RWPE2 (cell line): ENCODE measurements around the gene HRK.

Experiments
- ATAC-seq: fragments of 200-7000 bp; cut with Tn5 transposase; 3 replicates; pipeline ENCODE4 v1.9.1; 2021; ENCODE audit warnings: low read depth
- DNase-seq: peaks from one replicate; pipeline ENCODE4 v3.0.0-alpha.2; 2020; ENCODE audit warnings: low spot score
- H3K27ac ChIP-seq: fragments of 450-650 bp; 2 replicates; pipeline ENCODE4 v1.5.1; 2017; ENCODE audit warnings: mild to moderate bottlenecking; ENCODE audit not compliant: poor library complexity, severe bottlenecking
- H3K27me3 ChIP-seq: fragments of 250-450 bp; sonication (Bioruptor Pico); 2 replicates; pipeline ENCODE4 v1.5.1; 2021; ENCODE audit warnings: mild to moderate bottlenecking, moderate library complexity; ENCODE audit not compliant: insufficient read depth, poor library complexity, severe bottlenecking
- H3K36me3 ChIP-seq: fragments of 250-450 bp; sonication (Bioruptor Pico); 2 replicates; pipeline ENCODE4 v1.5.1; 2020; ENCODE audit warnings: low read depth, mild to moderate bottlenecking, moderate library complexity
- H3K4me1 ChIP-seq: fragments of 250-450 bp; sonication (Bioruptor Pico); 2 replicates; pipeline ENCODE4 v1.5.1; 2021; ENCODE audit warnings: mild to moderate bottlenecking, moderate library complexity; ENCODE audit not compliant: insufficient read depth, poor library complexity, severe bottlenecking
- H3K4me3 ChIP-seq: fragments of 250-450 bp; sonication (Bioruptor Pico); 2 replicates; pipeline ENCODE4 v1.5.1; 2021; ENCODE audit warnings: mild to moderate bottlenecking, moderate library complexity; ENCODE audit not compliant: severe bottlenecking
- H3K9me3 ChIP-seq: fragments of 250-450 bp; sonication (Bioruptor Pico); 2 replicates; pipeline ENCODE4 v1.5.1; 2021; ENCODE audit warnings: mild to moderate bottlenecking, moderate library complexity; ENCODE audit not compliant: severe bottlenecking
- CTCF ChIP-seq: fragments of 450-650 bp; IDR thresholded peaks from one replicate; pipeline ENCODE4 v1.5.1; 2017; ENCODE audit warnings: mild to moderate bottlenecking, moderate library complexity; ENCODE audit not compliant: poor library complexity, severe bottlenecking

The HRK gene

GRCh38 chr12:116833474-116833873 is 47.8 kb downstream of the HRK start:
- no peak for TF ChIP-seq CTCF
- no peaks in the 10 kb centered on the region for H3K4me1 ChIP-seq
- no peak for ATAC-seq
- no peaks in the 10 kb centered on the region for H3K27me3 ChIP-seq
- H3K4me3 ChIP-seq, result no peak overlapping the region
- no peak overlapping the region for H3K27ac ChIP-seq
- H3K36me3 ChIP-seq, result no peaks in the 10 kb centered on the region
- H3K9me3 ChIP-seq, result no peaks in the 10 kb centered on the region
- DNase-seq, result no peak

- no peak overlapping the region for H3K27ac ChIP-seq
- no peaks in the 10 kb centered on the region for H3K9me3 ChIP-seq
- H3K27me3 ChIP-seq, result no peaks in the 10 kb centered on the region
- DNase-seq (no peak), ATAC-seq (no peak)
- no peak for TF ChIP-seq CTCF
- H3K36me3 ChIP-seq, result no peaks in the 10 kb centered on the region
- no peaks in the 10 kb centered on the region for H3K4me1 ChIP-seq
- H3K4me3 ChIP-seq, result no peak overlapping the region
These were observed 48.9 kb downstream of the HRK start for GRCh38 chr12:116832353-116832752.

- Histone ChIP-seq H3K36me3 (no peaks in the 10 kb centered on the region), H3K27me3 (no peaks in the 10 kb centered on the region), H3K9me3 (no peaks in the 10 kb centered on the region), H3K4me3 (no peak overlapping the region), H3K27ac (no peak overlapping the region), H3K4me1 (no peaks in the 10 kb centered on the region)
- no peak for TF ChIP-seq CTCF
- no peak for DNase-seq
- no peak for ATAC-seq
These were observed 53.8 kb downstream of the HRK start for GRCh38 chr12:116827432-116827831.

GRCh38 chr12:116821291-116821690 is 60.0 kb downstream of the HRK start:
- ATAC-seq, result no peak
- H3K27me3 ChIP-seq, result no peaks in the 10 kb centered on the region

More at GRCh38 chr12:116821291-116821690, 60.0 kb downstream of the HRK start:
- TF ChIP-seq CTCF, result no peak
- Histone ChIP-seq H3K36me3 (no peaks in the 10 kb centered on the region), H3K4me1 (peaks cover 6% of the 10 kb centered on the region), H3K27ac (no peak overlapping the region), H3K4me3 (no peak overlapping the region), H3K9me3 (no peaks in the 10 kb centered on the region)
- DNase-seq, result no peak
